ENCODE results near the gene RAD1.

GRCh38 chr5:34863946-34864345 lies 51.4 kb downstream of the RAD1 start:
- no peak for TF ChIP-seq CTCF (IDR thresholded peaks at IDR 0.05)
- TF ChIP-seq POLR2A (IDR thresholded peaks at IDR 0.05): no peak

All from breast epithelium (tissue), 3 donors.